K562 (cell line): ENCODE results near the gene SRC. TPM values are rescaled to one million over a fixed set of nuclear protein-coding genes. Genes with fewer than 3 reads are reported as not detected.

Experiments
- ATAC-seq: fragments of 200-7000 bp; cut with Tn5 transposase; 3 replicates; pipeline ENCODE4 v1.9.1; 2020; ENCODE audit warnings: moderate library complexity
- BruUV-seq: library from RNA; stranded (reverse); fragments of 400-500 nt; replicated peaks from 2 replicates; lab custom pipeline; 2021; lab: Mats Ljungman, UMichigan
- CTCF ChIA-PET: fragments of 300-600 bp; formaldehyde crosslinking; extraction: SDS; loops from one replicate; lab custom pipeline; 2021; ENCODE audit warnings: low intra/inter-chr PET ratio; lab: Yijun Ruan, JAX
- POLR2A ChIA-PET: fragments of 300-600, 350-650 bp; sonication (Branson Sonifier 250); formaldehyde crosslinking; extraction: SDS; loops from one replicate; lab custom pipeline; 2021; ENCODE audit warnings: antibody characterized with exemption, inconsistent platforms; lab: Yijun Ruan, JAX
- DNase-seq, 4 experiments: peaks; one replicate each; pipeline versions ENCODE4 v3.0.0 to v3.0.0-alpha.2; 2011 to 2018; ENCODE audit warnings: low spot score in 3 of 4, mixed read lengths in 3 of 4; ENCODE audit errors: extremely low read depth in 1 of 4
- FAIRE-seq: peaks from 2 replicates; lab custom pipeline; 2011; peaks lifted over from hg19 to GRCh38; lab: Jason Lieb, UNC
- H2AFZ ChIP-seq: 2 replicates; pipeline ENCODE4 v1.6.0; 2011; ENCODE audit warnings: low read depth, low read length, control low read depth, inconsistent platforms
- H3K27ac ChIP-seq: fragments of 200-600 bp; 3 replicates; pipeline ENCODE4 v1.8.0; 2011; ENCODE audit warnings: low read depth, mild to moderate bottlenecking, control low read depth, inconsistent platforms, low read length, moderate library complexity, mixed read lengths; ENCODE audit errors: extremely low read depth
- H3K27me3 ChIP-seq, 2 experiments: fragments of 300-600 bp in 1 of 2; 2 replicates in 1 of 2; 3 replicates in 1 of 2; pipeline versions ENCODE4 v1.6.0 to v1.8.0; 2011; ENCODE audit warnings: inconsistent platforms in 2 of 2, low read length in 2 of 2, mild to moderate bottlenecking in 1 of 2, mixed read lengths in 1 of 2, moderate library complexity in 1 of 2; ENCODE audit not compliant: control insufficient read depth in 2 of 2, insufficient read depth in 2 of 2
- H3K36me3 ChIP-seq: fragments of 300-600 bp; 3 replicates; pipeline ENCODE4 v1.8.0; 2011; ENCODE audit warnings: mild to moderate bottlenecking, low read length, inconsistent platforms; ENCODE audit not compliant: control insufficient read depth, insufficient read depth
- H3K4me1 ChIP-seq, 2 experiments: fragments of 200-600 bp in 1 of 2; replicated peaks in 1 of 2; 2 replicates in 1 of 2; 3 replicates in 1 of 2; pipeline versions ENCODE4 v1.5.1 to v1.8.0; 2011; ENCODE audit warnings: inconsistent platforms in 2 of 2, low read length in 2 of 2, mild to moderate bottlenecking in 1 of 2, mixed read lengths in 1 of 2, moderate library complexity in 1 of 2; ENCODE audit not compliant: control insufficient read depth in 2 of 2, insufficient read depth in 2 of 2
- H3K4me2 ChIP-seq: 2 replicates; pipeline ENCODE4 v1.6.1; 2011; ENCODE audit warnings: low read length, control low read depth, inconsistent platforms, mixed read lengths; ENCODE audit not compliant: insufficient read depth
- H3K4me3 ChIP-seq: fragments of 200-600 bp; sonication (generic), shearing (Covaris generic); 2 replicates; pipeline ENCODE4 v1.5.1; 2016; ENCODE audit warnings: control low read depth, inconsistent platforms
- H3K79me2 ChIP-seq: fragments of 200-600 bp; 3 replicates; pipeline ENCODE4 v1.8.0; 2011; ENCODE audit warnings: low read length, inconsistent platforms; ENCODE audit not compliant: control insufficient read depth, insufficient read depth
- H3K9ac ChIP-seq, 2 experiments: 2 replicates each; pipeline versions ENCODE4 v1.6.0 to v1.6.1; 2011; ENCODE audit warnings: low read depth in 2 of 2, low read length in 2 of 2, control low read depth in 1 of 2, inconsistent platforms in 1 of 2, mild to moderate bottlenecking in 1 of 2, mixed read lengths in 1 of 2; ENCODE audit not compliant: insufficient read depth in 1 of 2
- H3K9me1 ChIP-seq: one replicate; pipeline ENCODE4 v1.6.0; 2011; ENCODE audit warnings: inconsistent platforms, mild to moderate bottlenecking, low read length, moderate library complexity; ENCODE audit not compliant: control insufficient read depth, insufficient read depth
- H3K9me3 ChIP-seq: replicated peaks from 2 replicates; pipeline ENCODE4 v1.5.1; 2011; ENCODE audit warnings: low read depth, low read length, inconsistent platforms; ENCODE audit not compliant: control insufficient read depth, insufficient read depth
- H4K20me1 ChIP-seq: replicated peaks from 2 replicates; pipeline ENCODE4 v1.6.1; 2011; ENCODE audit warnings: low read length, inconsistent platforms, mixed read lengths; ENCODE audit not compliant: control insufficient read depth, insufficient read depth
- EGR1 ChIP-seq: fragments of 450-650 bp; conservative IDR thresholded peaks from 2 replicates; pipeline ENCODE4 v1.6.1; 2017; ENCODE audit warnings: mild to moderate bottlenecking
- in situ Hi-C: fragments of 300-500 bp; cut with MboI; formaldehyde crosslinking; loops from 4 replicates; pipeline ENCODE4 v1.15.0; 2018; ENCODE audit warnings: inconsistent platforms, mixed read lengths
- intact Hi-C: fragments of 100-400 bp; cut with micrococcal nuclease; formaldehyde crosslinking; loops from 2 replicates; pipeline ENCODE4 v1.14.2; 2022
- polyA plus RNA-seq, 8 experiments: library from polyadenylated mRNA; depleted of rRNA in 4 of 8; stranded (reverse) in 5 of 8; unstranded in 3 of 8; fragments of >200 nt; fragmentation: Nextera tagmentation in 2 of 8; fragmentation: Illumina TruSeq in 1 of 8; extraction: Ambion mirVana in 2 of 8; extraction: Trizol in 1 of 8; gene quantifications; 2 replicates each; pipeline versions ENCODE4 v1.2.1 to v1.2.3, GENCODE V29; 2011 to 2014; ENCODE audit warnings: inconsistent platforms in 1 of 8, missing spikeins in 1 of 8
- total RNA-seq, 7 experiments: library from RNA; depleted of rRNA in 6 of 7; stranded (reverse); fragments of >200 nt in 6 of 7; fragmentation: Illumina TruSeq in 2 of 7; extraction: Trizol in 2 of 7; gene quantifications; 2 replicates each; pipeline versions ENCODE4 v1.2.1 to v1.2.3, GENCODE V29; 2011 to 2021; ENCODE audit warnings: low replicate concordance in 1 of 7
- TF ChIP-seq, protein P1 (sequence below): fragments of 450-650 bp; formaldehyde crosslinking; IDR thresholded peaks from 2 replicates; pipeline ENCODE4 v1.4.0; 2022; ENCODE audit warnings: missing genetic modification characterization
- TF ChIP-seq, protein P2 (sequence below), 3 experiments: IDR thresholded peaks in 2 of 3; conservative IDR thresholded peaks in 1 of 3; 2 replicates each; pipeline ENCODE4 v1.5.1; 2011 to 2012; ENCODE audit warnings: low read length in 3 of 3, mild to moderate bottlenecking in 3 of 3, control low read depth in 2 of 3, improper control_type of control experiment in 1 of 3, inconsistent platforms in 1 of 3, low read depth in 1 of 3, mixed read lengths in 1 of 3, moderate library complexity in 1 of 3; ENCODE audit not compliant: insufficient read depth in 2 of 3

SRC gene
- total and polyA plus RNA-seq, 9 of the 15 experiments (the other 6 are each of a cell fraction or from before 2014, with no cell fraction given): 0.06 to 8.5 (median 3.1) TPM

DNA sequence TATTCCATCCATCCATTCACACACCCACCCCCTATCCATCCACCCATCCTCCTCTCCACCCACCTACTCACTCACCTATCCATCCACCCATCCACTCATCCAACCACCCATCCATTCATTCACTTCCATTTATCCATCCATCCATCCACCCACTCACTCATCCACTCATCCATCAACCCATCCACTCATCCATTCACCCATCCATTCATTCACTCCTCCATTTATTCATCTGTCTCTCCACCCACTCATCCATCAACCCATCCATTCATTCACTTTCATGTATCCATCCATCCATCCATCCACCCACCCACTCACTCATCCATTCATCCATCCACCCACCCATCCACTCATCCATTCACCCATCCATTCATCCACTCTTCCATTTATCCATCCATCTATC, 84.1 kb downstream of the SRC start:
- Histone ChIP-seq H3K79me2 (no peaks in the 10 kb centered on the region), H3K27ac (no peak overlapping the region), H3K4me3 (no peak overlapping the region), H4K20me1 (no peaks in the 10 kb centered on the region; the same call in 1 of the 2 replicates), H3K36me3 (no peaks in the 10 kb centered on the region), H3K4me1 (no peaks in the 10 kb centered on the region), H3K9me3 (no peaks in the 10 kb centered on the region), H3K9ac (no peak overlapping the region), H2AFZ (no peak overlapping the region), H3K4me2 (no peak overlapping the region), H3K27me3 (peaks cover 22 to 53% of the 10 kb centered on the region in 2 experiments; a peak in 4 of 5 replicates), H3K9me1 (no peaks in the 10 kb centered on the region)
- ChIA-PET POLR2A (no interaction called here), CTCF (no interaction called here)
- in situ Hi-C loops (no loop called here), intact Hi-C loops (no loop called here)
- BruUV-seq: no TSS peak
- TF ChIP-seq, protein P1, sequence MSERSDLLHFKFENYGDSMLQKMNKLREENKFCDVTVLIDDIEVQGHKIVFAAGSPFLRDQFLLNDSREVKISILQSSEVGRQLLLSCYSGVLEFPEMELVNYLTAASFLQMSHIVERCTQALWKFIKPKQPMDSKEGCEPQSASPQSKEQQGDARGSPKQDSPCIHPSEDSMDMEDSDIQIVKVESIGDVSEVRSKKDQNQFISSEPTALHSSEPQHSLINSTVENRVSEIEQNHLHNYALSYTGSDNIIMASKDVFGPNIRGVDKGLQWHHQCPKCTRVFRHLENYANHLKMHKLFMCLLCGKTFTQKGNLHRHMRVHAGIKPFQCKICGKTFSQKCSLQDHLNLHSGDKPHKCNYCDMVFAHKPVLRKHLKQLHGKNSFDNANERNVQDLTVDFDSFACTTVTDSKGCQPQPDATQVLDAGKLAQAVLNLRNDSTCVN (CRISPR knock-in tag): 0 out of 2 replicates have a peak, but pooled peaks have one; percentile 20
- TF ChIP-seq, protein P2, sequence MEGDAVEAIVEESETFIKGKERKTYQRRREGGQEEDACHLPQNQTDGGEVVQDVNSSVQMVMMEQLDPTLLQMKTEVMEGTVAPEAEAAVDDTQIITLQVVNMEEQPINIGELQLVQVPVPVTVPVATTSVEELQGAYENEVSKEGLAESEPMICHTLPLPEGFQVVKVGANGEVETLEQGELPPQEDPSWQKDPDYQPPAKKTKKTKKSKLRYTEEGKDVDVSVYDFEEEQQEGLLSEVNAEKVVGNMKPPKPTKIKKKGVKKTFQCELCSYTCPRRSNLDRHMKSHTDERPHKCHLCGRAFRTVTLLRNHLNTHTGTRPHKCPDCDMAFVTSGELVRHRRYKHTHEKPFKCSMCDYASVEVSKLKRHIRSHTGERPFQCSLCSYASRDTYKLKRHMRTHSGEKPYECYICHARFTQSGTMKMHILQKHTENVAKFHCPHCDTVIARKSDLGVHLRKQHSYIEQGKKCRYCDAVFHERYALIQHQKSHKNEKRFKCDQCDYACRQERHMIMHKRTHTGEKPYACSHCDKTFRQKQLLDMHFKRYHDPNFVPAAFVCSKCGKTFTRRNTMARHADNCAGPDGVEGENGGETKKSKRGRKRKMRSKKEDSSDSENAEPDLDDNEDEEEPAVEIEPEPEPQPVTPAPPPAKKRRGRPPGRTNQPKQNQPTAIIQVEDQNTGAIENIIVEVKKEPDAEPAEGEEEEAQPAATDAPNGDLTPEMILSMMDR (IDR thresholded peaks at IDR 0.05 in 2 of 3, conservative IDR thresholded peaks at IDR 0.05 in 1 of 3; ENCODE audit: insufficient read depth in 2 of 3, low read depth in 1 of 3, low read length in 3 of 3): no peak
- peak; percentile 38; the same call in 1 of the 2 replicates for TF ChIP-seq EGR1
- no peak for DNase-seq
- ATAC-seq: no peak
- no peak for FAIRE-seq
